PFSK-1 (cell line): Measurements from ENCODE around the gene TTBK2.

Source experiments
- POLR2AphosphoS5 ChIP-seq: IDR thresholded peaks from 2 replicates; pipeline ENCODE4 v1.6.1; 2012; ENCODE audit warnings: low read depth, mild to moderate bottlenecking, control low read depth, low read length, moderate library complexity
- REST ChIP-seq, 2 experiments: IDR thresholded peaks; 2 replicates each; pipeline versions ENCODE4 v1.6.1 to v1.8.0; 2011 to 2012; ENCODE audit warnings: low read depth in 2 of 2, low read length in 2 of 2, control low read depth in 1 of 2, inconsistent platforms in 1 of 2, mild to moderate bottlenecking in 1 of 2, moderate library complexity in 1 of 2; ENCODE audit not compliant: insufficient read depth in 1 of 2
- TAF1 ChIP-seq: IDR thresholded peaks from 2 replicates; pipeline ENCODE4 v1.6.1; 2012; ENCODE audit warnings: low read length, control low read depth, borderline replicate concordance; ENCODE audit not compliant: insufficient read depth

DNA sequence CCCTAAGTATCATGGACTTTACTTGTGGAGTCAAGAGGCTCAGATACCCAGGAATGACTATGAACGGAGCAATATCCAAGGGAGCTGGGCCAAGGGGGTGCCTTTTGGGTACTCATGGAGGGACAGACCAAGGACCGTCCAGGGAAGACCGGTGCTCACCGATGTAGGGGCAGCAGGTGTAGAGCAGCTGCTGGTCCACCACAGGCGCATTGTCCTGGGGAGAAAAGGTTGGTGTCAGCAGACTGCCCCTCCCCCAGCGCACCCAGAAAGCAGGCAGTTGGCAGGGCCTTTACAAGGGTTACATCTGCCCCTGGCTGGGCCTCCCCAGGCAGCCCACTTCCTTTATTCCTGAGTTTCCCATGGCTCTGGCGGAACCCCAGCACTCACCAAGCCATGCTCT lies 191.2 kb downstream of the TTBK2 start:
- TF ChIP-seq POLR2AphosphoS5 (no peak), REST (IDR thresholded peaks at IDR 0.05; ENCODE audit: insufficient read depth in 1 of 2, low read depth in 2 of 2, low read length in 2 of 2) (no peak), TAF1 (no peak)
